ENCODE measurements around the gene RPS14.

The RPS14 gene

GRCh38 chr5:150409638-150410523 is 39.7 kb downstream of the RPS14 start:
- Histone ChIP-seq H2BK15ac (replicated peaks; ENCODE audit: low read depth) (no peak overlapping the region), H3K23ac (ENCODE audit: low read length) (no peak overlapping the region), H3K4me3 (ENCODE audit: low read length) (no peak overlapping the region), H3K4ac (ENCODE audit: low read depth, low read length) (no peak overlapping the region), H3K79me1 (ENCODE audit: low read length) (no peaks in the 10 kb centered on the region), H3K36me3 (ENCODE audit: control insufficient read depth, insufficient read depth, low read length) (no peaks in the 10 kb centered on the region), H3K4me2 (ENCODE audit: low read length) (peak overlapping the region; percentile 14), H3K79me2 (ENCODE audit: control insufficient read depth, insufficient read depth, low read length) (no peaks in the 10 kb centered on the region), H3K27ac (ENCODE audit: low read depth, low read length) (no peak overlapping the region), H2BK5ac (ENCODE audit: low read length) (no peak overlapping the region), H4K8ac (ENCODE audit: low read depth, low read length) (no peak overlapping the region), H4K5ac (ENCODE audit: low read length) (no peak overlapping the region), H3K4me1 (ENCODE audit: control insufficient read depth, low read depth, low read length) (peaks cover 5% of the 10 kb centered on the region), H3K27me3 (ENCODE audit: insufficient read depth, low read length, poor library complexity) (no peaks in the 10 kb centered on the region), H2AK5ac (ENCODE audit: low read length) (no peak overlapping the region), H3K18ac (ENCODE audit: low read length) (no peak overlapping the region), H3K9ac (ENCODE audit: low read length) (peak overlapping the region; percentile 25), H2BK120ac (ENCODE audit: low read depth, low read length) (no peak overlapping the region), H3K56ac (ENCODE audit: low read length) (peak overlapping the region; percentile 52)
- DNase-seq, result peak; percentile 95
- no CpG with 5 or more reads among the region's 15 CpGs for WGBS (ENCODE audit: extremely low coverage, insufficient coverage, low lambda C conversion rate)

- H2BK120ac ChIP-seq (ENCODE audit: low read depth, low read length), result no peak overlapping the region
- no peaks in the 10 kb centered on the region for H3K79me2 ChIP-seq (ENCODE audit: control insufficient read depth, insufficient read depth, low read length)
- no peaks in the 10 kb centered on the region for H3K79me1 ChIP-seq (ENCODE audit: low read length)
- no peak overlapping the region for H3K4me3 ChIP-seq (ENCODE audit: low read length)
- DNase-seq, result no peak
- H3K36me3 ChIP-seq (ENCODE audit: control insufficient read depth, insufficient read depth, low read length), result no peaks in the 10 kb centered on the region
- H4K8ac ChIP-seq (ENCODE audit: low read depth, low read length), result no peak overlapping the region
- H3K4me1 ChIP-seq (ENCODE audit: control insufficient read depth, low read depth, low read length), result peaks cover 5% of the 10 kb centered on the region
- no peak overlapping the region for H2BK15ac ChIP-seq (replicated peaks; ENCODE audit: low read depth)
- H3K27ac ChIP-seq (ENCODE audit: low read depth, low read length), result no peak overlapping the region
- H3K27me3 ChIP-seq (ENCODE audit: insufficient read depth, low read length, poor library complexity), result no peaks in the 10 kb centered on the region
- no peak overlapping the region for H4K5ac ChIP-seq (ENCODE audit: low read length)
- H3K23ac ChIP-seq (ENCODE audit: low read length), result no peak overlapping the region
- H3K9ac ChIP-seq (ENCODE audit: low read length), result no peak overlapping the region
- no peak overlapping the region for H3K18ac ChIP-seq (ENCODE audit: low read length)
- no peak overlapping the region for H2BK5ac ChIP-seq (ENCODE audit: low read length)
- no peak overlapping the region for H3K56ac ChIP-seq (ENCODE audit: low read length)
- H3K4ac ChIP-seq (ENCODE audit: low read depth, low read length), result no peak overlapping the region
- no peak overlapping the region for H3K4me2 ChIP-seq (ENCODE audit: low read length)
- H2AK5ac ChIP-seq (ENCODE audit: low read length), result no peak overlapping the region
- no CpG with 5 or more reads among the region's 8 CpGs for WGBS (ENCODE audit: extremely low coverage, insufficient coverage, low lambda C conversion rate)
Measured at GRCh38 chr5:150408231-150408943, 41.2 kb downstream of the RPS14 start.

- Histone ChIP-seq H3K79me2 (ENCODE audit: control insufficient read depth, insufficient read depth, low read length) (no peaks in the 10 kb centered on the region), H3K4me1 (ENCODE audit: control insufficient read depth, low read depth, low read length) (peaks cover 3% of the 10 kb centered on the region), H3K18ac (ENCODE audit: low read length) (no peak overlapping the region), H3K9ac (ENCODE audit: low read length) (no peak overlapping the region), H4K8ac (ENCODE audit: low read depth, low read length) (no peak overlapping the region), H3K27ac (ENCODE audit: low read depth, low read length) (no peak overlapping the region), H3K4me2 (ENCODE audit: low read length) (no peak overlapping the region), H3K27me3 (ENCODE audit: insufficient read depth, low read length, poor library complexity) (no peaks in the 10 kb centered on the region), H2BK5ac (ENCODE audit: low read length) (no peak overlapping the region), H3K36me3 (ENCODE audit: control insufficient read depth, insufficient read depth, low read length) (peaks cover 2% of the 10 kb centered on the region), H4K5ac (ENCODE audit: low read length) (no peak overlapping the region), H3K56ac (ENCODE audit: low read length) (peak overlapping the region; percentile 7), H2BK15ac (replicated peaks; ENCODE audit: low read depth) (no peak overlapping the region), H3K23ac (ENCODE audit: low read length) (no peak overlapping the region), H3K4ac (ENCODE audit: low read depth, low read length) (no peak overlapping the region), H3K4me3 (ENCODE audit: low read length) (no peak overlapping the region), H3K79me1 (ENCODE audit: low read length) (no peaks in the 10 kb centered on the region), H2BK120ac (ENCODE audit: low read depth, low read length) (no peak overlapping the region), H2AK5ac (ENCODE audit: low read length) (no peak overlapping the region)
- no CpG with 5 or more reads among the region's 13 CpGs for WGBS (ENCODE audit: extremely low coverage, insufficient coverage, low lambda C conversion rate)
- no peak for DNase-seq
Measured at GRCh38 chr5:150407096-150407720, 42.3 kb downstream of the RPS14 start.

DNA sequence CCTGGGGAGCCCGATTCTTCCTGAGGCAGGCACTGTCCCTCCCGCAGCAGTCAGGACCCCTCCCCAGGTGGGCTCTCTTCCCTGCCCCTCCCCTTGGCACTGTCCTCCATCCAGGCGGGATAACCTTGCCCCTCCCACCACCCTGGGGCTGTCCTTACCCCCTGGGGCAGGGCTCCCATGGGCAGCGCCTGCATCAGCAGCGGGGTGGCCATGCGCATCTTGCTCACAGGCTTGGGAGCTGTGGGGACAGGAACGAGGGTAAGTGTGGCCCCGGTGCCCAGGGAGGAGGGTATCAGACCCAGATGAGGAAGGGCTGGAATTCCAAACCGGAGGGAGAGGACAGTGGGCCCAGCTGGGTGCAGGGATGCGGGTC is 42.8 kb downstream of the RPS14 start:
- H3K79me2 ChIP-seq (ENCODE audit: control insufficient read depth, insufficient read depth, low read length), result no peaks in the 10 kb centered on the region
- no peak overlapping the region for H3K56ac ChIP-seq (ENCODE audit: low read length)
- H2BK15ac ChIP-seq (replicated peaks; ENCODE audit: low read depth), result no peak overlapping the region
- H3K23ac ChIP-seq (ENCODE audit: low read length), result no peak overlapping the region
- no peak overlapping the region for H2BK5ac ChIP-seq (ENCODE audit: low read length)
- H3K36me3 ChIP-seq (ENCODE audit: control insufficient read depth, insufficient read depth, low read length), result peaks cover 2% of the 10 kb centered on the region
- no peaks in the 10 kb centered on the region for H3K27me3 ChIP-seq (ENCODE audit: insufficient read depth, low read length, poor library complexity)
- H4K5ac ChIP-seq (ENCODE audit: low read length), result no peak overlapping the region
- no CpG with 5 or more reads among the region's 10 CpGs for WGBS (ENCODE audit: extremely low coverage, insufficient coverage, low lambda C conversion rate)
- no peak overlapping the region for H3K18ac ChIP-seq (ENCODE audit: low read length)
- H3K79me1 ChIP-seq (ENCODE audit: low read length), result no peaks in the 10 kb centered on the region
- no peak overlapping the region for H2AK5ac ChIP-seq (ENCODE audit: low read length)
- peaks cover 3% of the 10 kb centered on the region for H3K4me1 ChIP-seq (ENCODE audit: control insufficient read depth, low read depth, low read length)
- no peak overlapping the region for H3K27ac ChIP-seq (ENCODE audit: low read depth, low read length)
- no peak overlapping the region for H3K4me2 ChIP-seq (ENCODE audit: low read length)
- no peak overlapping the region for H3K9ac ChIP-seq (ENCODE audit: low read length)
- no peak for DNase-seq
- H4K8ac ChIP-seq (ENCODE audit: low read depth, low read length), result no peak overlapping the region
- no peak overlapping the region for H3K4me3 ChIP-seq (ENCODE audit: low read length)
- H3K4ac ChIP-seq (ENCODE audit: low read depth, low read length), result no peak overlapping the region
- no peak overlapping the region for H2BK120ac ChIP-seq (ENCODE audit: low read depth, low read length)

DNA sequence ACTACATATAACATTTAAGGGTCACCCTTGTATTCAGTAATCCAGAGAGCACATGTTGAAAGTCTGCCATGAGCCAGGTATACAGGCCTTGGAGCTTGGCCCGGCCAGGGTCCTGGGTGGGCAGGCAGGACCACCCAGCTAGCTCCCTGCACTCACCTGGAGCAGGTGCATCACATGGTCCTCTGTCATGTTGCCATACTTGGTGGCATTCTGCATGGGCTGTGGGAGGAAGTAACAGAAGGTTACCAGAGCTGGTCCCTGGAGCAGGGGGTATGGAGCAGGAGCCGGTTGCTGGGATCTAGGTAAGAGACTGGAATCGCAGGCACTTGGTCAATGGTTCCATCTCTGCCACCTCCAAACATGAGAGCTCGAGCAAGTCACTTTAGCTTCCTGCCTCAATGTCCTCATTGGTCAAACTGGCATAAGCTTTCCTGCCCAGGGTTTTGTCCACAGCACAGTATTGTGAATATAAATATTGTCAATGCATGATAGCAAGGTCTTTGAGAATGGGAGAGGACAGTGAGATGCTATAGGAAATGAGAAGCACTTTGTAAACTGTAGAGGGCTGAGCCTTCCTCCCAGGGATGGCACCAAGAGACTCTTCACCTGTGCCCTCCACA is 43.3 kb downstream of the RPS14 start:
- H3K4me3 ChIP-seq (ENCODE audit: low read length), result no peak overlapping the region
- no peaks in the 10 kb centered on the region for H3K27me3 ChIP-seq (ENCODE audit: insufficient read depth, low read length, poor library complexity)
- no peak overlapping the region for H3K23ac ChIP-seq (ENCODE audit: low read length)
- no peaks in the 10 kb centered on the region for H3K79me2 ChIP-seq (ENCODE audit: control insufficient read depth, insufficient read depth, low read length)
- H4K5ac ChIP-seq (ENCODE audit: low read length), result no peak overlapping the region
- H2AK5ac ChIP-seq (ENCODE audit: low read length), result no peak overlapping the region
- H3K56ac ChIP-seq (ENCODE audit: low read length), result no peak overlapping the region
- no peak overlapping the region for H3K9ac ChIP-seq (ENCODE audit: low read length)
- H3K79me1 ChIP-seq (ENCODE audit: low read length), result no peaks in the 10 kb centered on the region
- no peak overlapping the region for H3K4ac ChIP-seq (ENCODE audit: low read depth, low read length)
- DNase-seq, result no peak
- peaks cover 2% of the 10 kb centered on the region for H3K36me3 ChIP-seq (ENCODE audit: control insufficient read depth, insufficient read depth, low read length)
- no peak overlapping the region for H3K18ac ChIP-seq (ENCODE audit: low read length)
- no CpG with 5 or more reads among the region's 4 CpGs for WGBS (ENCODE audit: extremely low coverage, insufficient coverage, low lambda C conversion rate)
- H3K4me2 ChIP-seq (ENCODE audit: low read length), result no peak overlapping the region
- no peak overlapping the region for H4K8ac ChIP-seq (ENCODE audit: low read depth, low read length)
- no peak overlapping the region for H2BK5ac ChIP-seq (ENCODE audit: low read length)
- no peak overlapping the region for H3K27ac ChIP-seq (ENCODE audit: low read depth, low read length)
- no peak overlapping the region for H2BK120ac ChIP-seq (ENCODE audit: low read depth, low read length)
- peaks cover 3% of the 10 kb centered on the region for H3K4me1 ChIP-seq (ENCODE audit: control insufficient read depth, low read depth, low read length)
- no peak overlapping the region for H2BK15ac ChIP-seq (replicated peaks; ENCODE audit: low read depth)
